Suprapubic skin (tissue), 3 donors: ENCODE data around the gene CCNQ.

Experiments used
- POLR2AphosphoS5 ChIP-seq, 3 donors: sonication (generic); formaldehyde crosslinking; IDR thresholded peaks; one replicate each; pipeline ENCODE4 v1.6.1; 2017; ENCODE audit warnings: antibody characterized with exemption in 3 of 3
- TF ChIP-seq, protein P1 (sequence below), 2 donors: fragments of 200-600 bp in 1 of 2; fragments of 450-650 bp in 1 of 2; sonication (generic) in 1 of 2; IDR thresholded peaks; one replicate each; pipeline ENCODE4 v1.5.1; 2016 to 2019; ENCODE audit warnings: antibody characterized with exemption in 2 of 2, mild to moderate bottlenecking in 1 of 2, moderate library complexity in 1 of 2

GRCh38 chrX:153549807-153550206 is 49.1 kb downstream of the CCNQ start:
- TF ChIP-seq, protein P1, sequence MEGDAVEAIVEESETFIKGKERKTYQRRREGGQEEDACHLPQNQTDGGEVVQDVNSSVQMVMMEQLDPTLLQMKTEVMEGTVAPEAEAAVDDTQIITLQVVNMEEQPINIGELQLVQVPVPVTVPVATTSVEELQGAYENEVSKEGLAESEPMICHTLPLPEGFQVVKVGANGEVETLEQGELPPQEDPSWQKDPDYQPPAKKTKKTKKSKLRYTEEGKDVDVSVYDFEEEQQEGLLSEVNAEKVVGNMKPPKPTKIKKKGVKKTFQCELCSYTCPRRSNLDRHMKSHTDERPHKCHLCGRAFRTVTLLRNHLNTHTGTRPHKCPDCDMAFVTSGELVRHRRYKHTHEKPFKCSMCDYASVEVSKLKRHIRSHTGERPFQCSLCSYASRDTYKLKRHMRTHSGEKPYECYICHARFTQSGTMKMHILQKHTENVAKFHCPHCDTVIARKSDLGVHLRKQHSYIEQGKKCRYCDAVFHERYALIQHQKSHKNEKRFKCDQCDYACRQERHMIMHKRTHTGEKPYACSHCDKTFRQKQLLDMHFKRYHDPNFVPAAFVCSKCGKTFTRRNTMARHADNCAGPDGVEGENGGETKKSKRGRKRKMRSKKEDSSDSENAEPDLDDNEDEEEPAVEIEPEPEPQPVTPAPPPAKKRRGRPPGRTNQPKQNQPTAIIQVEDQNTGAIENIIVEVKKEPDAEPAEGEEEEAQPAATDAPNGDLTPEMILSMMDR (IDR thresholded peaks at IDR 0.05) = no peak
- no peak for TF ChIP-seq POLR2AphosphoS5 (IDR thresholded peaks at IDR 0.05)
